Transverse colon (tissue), 4 donors: ENCODE results near the gene SLC26A3. TPM values are rescaled to one million over a fixed set of nuclear protein-coding genes. Genes with fewer than 3 reads are reported as not detected.

Experiments used
- DNase-seq: peaks from one replicate; pipeline ENCODE4 v3.0.0-alpha.2; 2019
- H3K27ac ChIP-seq, 4 donors: fragments of 200-600 bp; sonication (generic); 2 replicates each; pipeline ENCODE4 v1.5.1; 2016 to 2018; ENCODE audit warnings: inconsistent platforms in 4 of 4
- H3K27me3 ChIP-seq: fragments of 200-600 bp; sonication (generic); 2 replicates; pipeline ENCODE4 v1.5.1; 2017; ENCODE audit warnings: inconsistent platforms
- H3K36me3 ChIP-seq, 4 donors: fragments of 200-600 bp; sonication (generic); 2 replicates each; pipeline ENCODE4 v1.5.1; 2017 to 2019; ENCODE audit warnings: inconsistent platforms in 4 of 4
- H3K4me1 ChIP-seq, 4 donors: fragments of 200-600 bp; sonication (generic); 2 replicates each; pipeline ENCODE4 v1.5.1; 2017 to 2020; ENCODE audit warnings: inconsistent platforms in 4 of 4
- H3K4me3 ChIP-seq, 4 donors: fragments of 200-600 bp; sonication (generic); 1 replicate in 1 of 4; 2 replicates in 3 of 4; pipeline versions ENCODE4 v1.5.1 to v1.6.1; 2017 to 2019; ENCODE audit warnings: inconsistent platforms in 4 of 4
- H3K9me3 ChIP-seq, 2 donors: fragments of 200-600 bp; sonication (generic); 2 replicates each; pipeline ENCODE4 v1.5.1; 2017 to 2019; ENCODE audit warnings: inconsistent platforms in 2 of 2
- CTCF ChIP-seq, 5 experiments: fragments of 200-600 bp in 3 of 5; fragments of 450-650 bp in 2 of 5; sonication (generic) in 3 of 5; IDR thresholded peaks; 1 replicate in 2 of 5; 2 replicates in 3 of 5; pipeline ENCODE4 v1.5.1; 2016 to 2017; ENCODE audit warnings: antibody characterized with exemption in 5 of 5, inconsistent platforms in 3 of 5, mild to moderate bottlenecking in 2 of 5, moderate library complexity in 1 of 5
- EP300 ChIP-seq: sonication (generic); formaldehyde crosslinking; IDR thresholded peaks from one replicate; pipeline ENCODE4 v1.6.1; 2017; ENCODE audit warnings: antibody characterized with exemption, low read depth
- POLR2A ChIP-seq: fragments of 450-650 bp; IDR thresholded peaks from one replicate; pipeline ENCODE4 v1.6.1; 2016; ENCODE audit warnings: antibody characterized with exemption, mild to moderate bottlenecking, moderate library complexity
- POLR2AphosphoS5 ChIP-seq, 3 donors: sonication (generic); formaldehyde crosslinking; IDR thresholded peaks; one replicate each; pipeline ENCODE4 v1.6.1; 2016; ENCODE audit warnings: antibody characterized with exemption in 3 of 3
- WGBS, 2 donors: methylation state at CpG; one replicate each; pipeline ENCODE4 v1.1.5; 2018; ENCODE audit warnings: low coverage in 1 of 2; 5-methylcytosine and 5-hydroxymethylcytosine counted together
- in situ Hi-C, 4 donors: fragments of 200-750 bp; cut with MboI; loops; one replicate each; pipeline versions ENCODE4 v1.15.0 to v1.15.1; 2017; ENCODE audit warnings: low sequenced_read_pairs in 3 of 4, low pct_ligation_motif_present in 1 of 4, low pct_unique_long_range_greater_than_20kb in 1 of 4
- intact Hi-C: fragments of 100-400 bp; cut with DNase I; formaldehyde crosslinking; loops from one replicate; pipeline ENCODE4 v1.15.1; 2023; ENCODE audit warnings: low total_unique reads
- total RNA-seq, 4 donors: library from RNA; depleted of rRNA; stranded (reverse); fragments of >200 nt; gene quantifications; one replicate each; pipeline ENCODE4 v1.1.0, GENCODE V29; 2016

Gene SLC26A3
- total RNA-seq, 4 donors from 2014 or later: 296 to 4,526 (median 2,822) TPM

- TF ChIP-seq EP300 (no peak), CTCF (IDR thresholded peaks at IDR 0.05) (no peak), POLR2AphosphoS5 (IDR thresholded peaks at IDR 0.05) (peak in 1 of 3 donors; percentile 55)
- H3K27ac ChIP-seq: peak overlapping the region; percentile 62 to 74 (median 68)
- peaks cover 0 to 33% (median 15%) of the 10 kb centered on the region in 4 donors for H3K4me1 ChIP-seq
- DNase-seq: no peak
- H3K36me3 ChIP-seq: no peaks in the 10 kb centered on the region
- WGBS, 2 donors: 26 to 51% methylated on average over 4 of the region's 4 CpGs
- in situ Hi-C loops (no loop called here), intact Hi-C loops (no loop called here)
- H3K9me3 ChIP-seq: no peaks in the 10 kb centered on the region
- H3K27me3 ChIP-seq: no peaks in the 10 kb centered on the region
- no peak overlapping the region for H3K4me3 ChIP-seq
Observed at GRCh38 chr7:107815254-107815882, 12.3 kb upstream of the SLC26A3 start.

GRCh38 chr7:107813524-107813923 lies 10.5 kb upstream of the SLC26A3 start:
- WGBS, 2 donors: 64% methylated on average over 3 of the region's 3 CpGs; no CpG with 5 or more reads in 1 of the 2 donors
- no peaks in the 10 kb centered on the region for H3K27me3 ChIP-seq
- TF ChIP-seq POLR2AphosphoS5 (IDR thresholded peaks at IDR 0.05) (no peak), EP300 (no peak), POLR2A (no peak), CTCF (IDR thresholded peaks at IDR 0.05) (no peak)
- no peaks in the 10 kb centered on the region for H3K9me3 ChIP-seq
- DNase-seq: no peak
- H3K27ac ChIP-seq: no peak overlapping the region
- no peak overlapping the region for H3K4me3 ChIP-seq
- intact Hi-C loops (no loop called here), in situ Hi-C loops (no loop called here)
- H3K36me3 ChIP-seq: no peaks in the 10 kb centered on the region
- H3K4me1 ChIP-seq: peaks cover 0 to 31% (median 13%) of the 10 kb centered on the region in 4 donors

- peak overlapping the region in 3 of 4 donors; percentile 33 to 63 (median 62) for H3K27ac ChIP-seq
- H3K4me3 ChIP-seq: no peak overlapping the region
- H3K27me3 ChIP-seq: no peaks in the 10 kb centered on the region
- TF ChIP-seq POLR2AphosphoS5 (IDR thresholded peaks at IDR 0.05): peak; percentile 22 to 79 (median 35)
- TF ChIP-seq POLR2A: no peak
- TF ChIP-seq CTCF (IDR thresholded peaks at IDR 0.05): no peak
- TF ChIP-seq EP300: peak; percentile 94
- WGBS, 2 donors: 72% methylated on average over 3 to 5 of the region's 5 CpGs
- intact Hi-C loops (no loop called here), in situ Hi-C loops (no loop called here)
- no peaks in the 10 kb centered on the region for H3K9me3 ChIP-seq
- no peak for DNase-seq
- peaks cover 0 to 23% (median 9%) of the 10 kb centered on the region in 4 donors for H3K4me1 ChIP-seq
- no peaks in the 10 kb centered on the region for H3K36me3 ChIP-seq
Observed at GRCh38 chr7:107811934-107812333, 8.9 kb upstream of the SLC26A3 start.

- 81 to 89% methylated on average over 3 of the region's 3 CpGs for WGBS, 2 donors
- TF ChIP-seq EP300 (no peak), CTCF (IDR thresholded peaks at IDR 0.05) (no peak), POLR2AphosphoS5 (IDR thresholded peaks at IDR 0.05) (no peak), POLR2A (no peak)
- no peak for DNase-seq
- H3K4me3 ChIP-seq: no peak overlapping the region
- intact Hi-C loops: no loop called here
- in situ Hi-C loops: no loop called here
- no peaks in the 10 kb centered on the region for H3K27me3 ChIP-seq
- no peaks in the 10 kb centered on the region for H3K36me3 ChIP-seq
- no peaks in the 10 kb centered on the region for H3K9me3 ChIP-seq
- H3K27ac ChIP-seq: no peak overlapping the region
- peaks cover 0 to 12% (median 0%) of the 10 kb centered on the region in 4 donors for H3K4me1 ChIP-seq
Observed at GRCh38 chr7:107810626-107811025, 7.6 kb upstream of the SLC26A3 start.
